ENCODE results near the gene USP31. TPM values are rescaled to one million over a fixed set of nuclear protein-coding genes. Genes with fewer than 3 reads are reported as not detected.

The USP31 gene
- total RNA-seq, 1 experiment from 2014 or later = 16.1 TPM

GRCh38 chr16:23057013-23057596 lies 92.1 kb downstream of the USP31 start:
- Histone ChIP-seq H3K23me2 (ENCODE audit: insufficient read length, low read depth, low read length, poor library complexity, severe bottlenecking) (no peaks in the 10 kb centered on the region), H2BK5ac (ENCODE audit: insufficient read length, low read length) (no peak overlapping the region), H3K56ac (ENCODE audit: insufficient read length, low read depth, low read length) (no peak overlapping the region), H3T11ph (ENCODE audit: low read length) (no peak overlapping the region), H2BK20ac (ENCODE audit: low read depth, low read length, poor library complexity, severe bottlenecking) (no peak overlapping the region), H3K4me2 (ENCODE audit: insufficient read depth, insufficient read length, low read length) (no peak overlapping the region), H2BK12ac (ENCODE audit: insufficient read length, low read depth, low read length) (no peak overlapping the region), H4K5ac (ENCODE audit: insufficient read length, low read depth, low read length) (no peak overlapping the region), H3K27me3 (ENCODE audit: insufficient read depth, low read length) (no peaks in the 10 kb centered on the region), H3K79me1 (ENCODE audit: insufficient read depth, low read depth, low read length, poor library complexity, severe bottlenecking) (no peaks in the 10 kb centered on the region), H3K79me2 (ENCODE audit: insufficient read depth, low read length) (no peaks in the 10 kb centered on the region), H4K20me1 (ENCODE audit: control insufficient read depth, insufficient read depth, insufficient read length) (no peaks in the 10 kb centered on the region), H3K14ac (ENCODE audit: insufficient read depth, low read length) (no peak overlapping the region), H2AK5ac (ENCODE audit: insufficient read length, low read length) (no peak overlapping the region), H4K91ac (ENCODE audit: insufficient read length, low read depth, low read length) (no peak overlapping the region), H3K9me3 (ENCODE audit: control insufficient read depth, low read depth, low read length) (no peaks in the 10 kb centered on the region), H4K8ac (replicated peaks; ENCODE audit: insufficient read length, low read depth, low read length) (no peak overlapping the region), H2AFZ (ENCODE audit: low read length) (no peak overlapping the region), H3K4ac (ENCODE audit: low read depth, low read length) (no peak overlapping the region), H3K27ac (ENCODE audit: insufficient read length, low read depth, low read length) (no peak overlapping the region), H3K4me1 (ENCODE audit: insufficient read depth, low read length) (no peaks in the 10 kb centered on the region), H2BK15ac (ENCODE audit: low read depth, low read length) (no peak overlapping the region), H3K23ac (ENCODE audit: insufficient read length, low read depth, low read length) (no peak overlapping the region), H2BK120ac (ENCODE audit: low read depth, low read length, poor library complexity, severe bottlenecking) (no peak overlapping the region), H3K9ac (ENCODE audit: extremely low read depth, insufficient read length, low read length) (no peak overlapping the region), H3K18ac (ENCODE audit: insufficient read length, low read depth, low read length) (no peak overlapping the region)
- Mint-ChIP-seq H3K4me3 (no peak overlapping the region), H3K36me3 (ENCODE audit: insufficient read depth in 1 of 3, low read depth in 3 of 3) (peaks cover 0 to 4% (median 0%) of the 10 kb centered on the region in 3 experiments; a peak in 3 of 7 replicates), H3K9me3 (peaks cover 0 to 3% of the 10 kb centered on the region in 2 experiments; a peak in 1 of 5 replicates), H3K27ac (no peak overlapping the region), H3K4me1 (peaks cover 28 to 29% of the 10 kb centered on the region in 2 experiments), H3K27me3 (ENCODE audit: low read depth) (no peaks in the 10 kb centered on the region; the same call in 1 of the 2 replicates)
- WGBS (ENCODE audit: extremely low coverage, insufficient read length, low lambda C conversion rate) = no CpG with 5 or more reads among the region's 1 CpG
- TF ChIP-seq, protein P1, sequence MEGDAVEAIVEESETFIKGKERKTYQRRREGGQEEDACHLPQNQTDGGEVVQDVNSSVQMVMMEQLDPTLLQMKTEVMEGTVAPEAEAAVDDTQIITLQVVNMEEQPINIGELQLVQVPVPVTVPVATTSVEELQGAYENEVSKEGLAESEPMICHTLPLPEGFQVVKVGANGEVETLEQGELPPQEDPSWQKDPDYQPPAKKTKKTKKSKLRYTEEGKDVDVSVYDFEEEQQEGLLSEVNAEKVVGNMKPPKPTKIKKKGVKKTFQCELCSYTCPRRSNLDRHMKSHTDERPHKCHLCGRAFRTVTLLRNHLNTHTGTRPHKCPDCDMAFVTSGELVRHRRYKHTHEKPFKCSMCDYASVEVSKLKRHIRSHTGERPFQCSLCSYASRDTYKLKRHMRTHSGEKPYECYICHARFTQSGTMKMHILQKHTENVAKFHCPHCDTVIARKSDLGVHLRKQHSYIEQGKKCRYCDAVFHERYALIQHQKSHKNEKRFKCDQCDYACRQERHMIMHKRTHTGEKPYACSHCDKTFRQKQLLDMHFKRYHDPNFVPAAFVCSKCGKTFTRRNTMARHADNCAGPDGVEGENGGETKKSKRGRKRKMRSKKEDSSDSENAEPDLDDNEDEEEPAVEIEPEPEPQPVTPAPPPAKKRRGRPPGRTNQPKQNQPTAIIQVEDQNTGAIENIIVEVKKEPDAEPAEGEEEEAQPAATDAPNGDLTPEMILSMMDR (conservative IDR thresholded peaks at IDR 0.05) = no peak
- DNase-seq = no peak

Measured in H9 (cell line).